Left ventricle myocardium inferior (tissue), 1 donor: ENCODE measurements around the gene KAZN. TPM values are rescaled to one million over a fixed set of nuclear protein-coding genes. Genes with fewer than 3 reads are reported as not detected.

ENCODE experiments used
- DNase-seq: peaks from one replicate; pipeline ENCODE4 v3.0.0-alpha.2; 2020
- H3K27ac ChIP-seq: fragments of 200-600 bp; replicated peaks from 2 replicates; pipeline ENCODE4 v1.8.0; 2021
- H3K27me3 ChIP-seq: fragments of 200-600 bp; 2 replicates; pipeline ENCODE4 v1.8.0; 2021; ENCODE audit warnings: low read depth
- H3K36me3 ChIP-seq: fragments of 200-600 bp; 2 replicates; pipeline ENCODE4 v1.8.0; 2021
- H3K4me1 ChIP-seq: fragments of 200-600 bp; 2 replicates; pipeline ENCODE4 v1.8.0; 2021
- H3K4me3 ChIP-seq: fragments of 200-600 bp; 2 replicates; pipeline ENCODE4 v1.8.0; 2021; ENCODE audit warnings: mild to moderate bottlenecking, moderate library complexity
- H3K9me3 ChIP-seq: fragments of 200-600 bp; replicated peaks from 2 replicates; pipeline ENCODE4 v1.8.0; 2021
- intact Hi-C: fragments of 100-400 bp; cut with micrococcal nuclease; formaldehyde crosslinking; loops from one replicate; pipeline ENCODE4 v1.11.0; 2022
- total RNA-seq: library from RNA; stranded (reverse); fragmentation: NEBNext Ultra II Directional; extraction: Animal tissue kit (Norgen Biotek cat#: 25700); gene quantifications from one replicate; pipeline ENCODE4 v1.2.1, GENCODE V29; 2021
- TF ChIP-seq, protein P1 (sequence below): fragments of 200-600 bp; IDR thresholded peaks from 2 replicates; pipeline ENCODE4 v1.8.0; 2021; ENCODE audit warnings: antibody characterized with exemption, mild to moderate bottlenecking, borderline replicate concordance
- donor health status: DM: no; HTN: yes; CAD: no; lungs with severe emphysema.

Gene KAZN
- total RNA-seq, 1 donor from 2014 or later, result 2.2 TPM

DNA sequence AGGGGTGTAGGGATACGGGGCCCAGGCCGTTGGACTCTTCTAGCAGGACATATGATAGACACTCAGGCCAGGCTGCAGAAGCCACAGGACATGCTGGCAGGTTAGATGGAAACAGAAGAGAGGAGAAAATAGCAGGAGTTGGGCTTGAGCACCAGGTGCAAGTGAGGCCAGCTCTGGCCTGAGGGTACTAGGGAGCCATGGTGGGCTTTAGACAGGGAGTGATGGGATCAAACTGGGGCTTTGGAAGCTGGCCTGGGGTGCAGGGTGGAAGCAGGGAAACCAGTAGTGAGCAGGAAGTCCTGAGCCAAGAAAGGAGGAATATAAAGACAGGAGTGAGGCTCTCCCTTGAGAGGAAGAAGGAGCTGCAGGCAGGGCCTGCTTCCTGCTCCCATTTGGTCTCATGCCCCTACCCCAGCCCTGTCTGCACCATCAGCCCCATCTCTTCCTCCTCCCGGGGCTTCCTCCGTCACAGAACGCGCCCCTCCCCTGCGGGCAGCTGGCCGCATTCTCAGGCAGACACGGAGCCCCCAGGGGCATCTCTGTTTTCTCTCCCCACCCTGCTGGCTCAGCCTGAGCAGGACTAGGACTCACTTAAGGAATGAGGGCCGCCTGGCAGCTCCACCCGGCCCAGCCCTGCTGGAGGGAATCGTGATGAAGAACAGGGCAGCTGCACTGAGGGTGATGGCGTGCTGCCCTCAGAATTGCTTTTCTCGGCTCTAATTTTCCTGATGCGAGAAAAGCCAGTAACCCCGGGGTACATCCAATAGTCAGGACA is 389.5 kb downstream of the KAZN start:
- DNase-seq, result peak; percentile 53
- H3K27me3 ChIP-seq, result no peaks in the 10 kb centered on the region
- H3K9me3 ChIP-seq, result no peaks in the 10 kb centered on the region
- H3K4me1 ChIP-seq, result peaks cover 9% of the 10 kb centered on the region
- H3K27ac ChIP-seq, result no peak overlapping the region
- TF ChIP-seq, protein P1, sequence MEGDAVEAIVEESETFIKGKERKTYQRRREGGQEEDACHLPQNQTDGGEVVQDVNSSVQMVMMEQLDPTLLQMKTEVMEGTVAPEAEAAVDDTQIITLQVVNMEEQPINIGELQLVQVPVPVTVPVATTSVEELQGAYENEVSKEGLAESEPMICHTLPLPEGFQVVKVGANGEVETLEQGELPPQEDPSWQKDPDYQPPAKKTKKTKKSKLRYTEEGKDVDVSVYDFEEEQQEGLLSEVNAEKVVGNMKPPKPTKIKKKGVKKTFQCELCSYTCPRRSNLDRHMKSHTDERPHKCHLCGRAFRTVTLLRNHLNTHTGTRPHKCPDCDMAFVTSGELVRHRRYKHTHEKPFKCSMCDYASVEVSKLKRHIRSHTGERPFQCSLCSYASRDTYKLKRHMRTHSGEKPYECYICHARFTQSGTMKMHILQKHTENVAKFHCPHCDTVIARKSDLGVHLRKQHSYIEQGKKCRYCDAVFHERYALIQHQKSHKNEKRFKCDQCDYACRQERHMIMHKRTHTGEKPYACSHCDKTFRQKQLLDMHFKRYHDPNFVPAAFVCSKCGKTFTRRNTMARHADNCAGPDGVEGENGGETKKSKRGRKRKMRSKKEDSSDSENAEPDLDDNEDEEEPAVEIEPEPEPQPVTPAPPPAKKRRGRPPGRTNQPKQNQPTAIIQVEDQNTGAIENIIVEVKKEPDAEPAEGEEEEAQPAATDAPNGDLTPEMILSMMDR, result no peak
- intact Hi-C loops, result no loop called here
- no peaks in the 10 kb centered on the region for H3K36me3 ChIP-seq
- H3K4me3 ChIP-seq, result no peak overlapping the region

DNA sequence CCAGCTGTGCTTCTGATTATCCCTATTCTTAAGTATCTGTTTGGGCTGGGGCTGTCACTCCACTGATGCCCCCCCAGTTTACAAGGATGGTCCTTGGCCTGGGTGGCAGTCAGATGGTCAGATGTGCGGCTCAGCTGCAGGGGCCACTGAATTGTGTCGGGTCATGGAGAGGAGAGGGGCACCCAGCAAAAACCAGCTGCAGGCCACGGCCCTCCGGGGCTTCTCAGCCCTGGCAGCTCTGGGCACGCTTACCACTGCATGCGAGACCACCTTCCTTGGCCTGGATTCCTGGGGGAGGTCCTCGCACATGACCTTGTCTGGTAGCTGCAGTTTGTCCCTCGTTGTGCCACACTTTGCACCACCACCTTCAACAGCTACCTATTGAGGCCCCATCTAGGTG is 390.2 kb downstream of the KAZN start:
- TF ChIP-seq, protein P1, result no peak
- H3K27ac ChIP-seq, result no peak overlapping the region
- peaks cover 9% of the 10 kb centered on the region for H3K4me1 ChIP-seq
- intact Hi-C loops, result no loop called here
- H3K27me3 ChIP-seq, result no peaks in the 10 kb centered on the region
- no peak for DNase-seq
- H3K4me3 ChIP-seq, result no peak overlapping the region
- no peaks in the 10 kb centered on the region for H3K9me3 ChIP-seq
- H3K36me3 ChIP-seq, result no peaks in the 10 kb centered on the region

DNA sequence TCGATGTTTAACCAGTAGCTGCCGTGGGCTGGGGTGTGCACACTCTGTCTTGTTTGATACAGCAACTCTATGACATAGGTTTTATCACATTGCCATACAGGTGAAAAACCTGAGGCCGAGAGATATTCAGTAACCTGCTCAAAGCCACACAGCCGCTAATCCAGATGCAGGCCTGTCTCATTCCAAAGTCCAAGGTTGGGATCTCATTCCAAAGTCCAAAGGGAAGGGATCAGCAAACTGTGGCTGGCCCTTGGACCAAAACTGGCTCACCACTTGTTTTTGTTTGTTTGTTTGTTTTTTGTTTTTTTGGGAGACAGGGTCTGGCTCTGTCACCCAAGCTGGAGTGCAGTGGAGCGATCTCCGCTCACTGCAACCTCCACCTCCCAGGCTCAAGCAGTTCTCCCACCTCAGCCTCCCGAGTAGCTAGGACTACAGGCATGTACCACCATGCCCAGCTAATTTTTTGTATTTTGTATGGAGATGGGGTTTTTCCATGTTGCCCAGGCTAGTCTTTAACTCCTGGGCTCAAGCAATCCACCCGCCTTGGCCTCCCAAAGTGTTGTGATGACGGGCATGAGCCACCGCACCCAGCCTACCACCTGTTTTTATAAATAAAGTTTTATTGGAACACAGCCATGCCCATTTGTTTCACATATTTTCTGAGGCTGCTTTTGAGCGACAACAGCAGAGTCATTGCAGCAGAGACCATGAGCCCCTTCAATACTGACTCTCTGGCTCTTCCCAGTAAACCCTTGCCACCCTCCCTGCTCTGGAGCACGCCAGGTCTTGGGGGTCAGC is 391.6 kb downstream of the KAZN start:
- intact Hi-C loops, result no loop called here
- no peak for DNase-seq
- TF ChIP-seq, protein P1, result no peak

DNA sequence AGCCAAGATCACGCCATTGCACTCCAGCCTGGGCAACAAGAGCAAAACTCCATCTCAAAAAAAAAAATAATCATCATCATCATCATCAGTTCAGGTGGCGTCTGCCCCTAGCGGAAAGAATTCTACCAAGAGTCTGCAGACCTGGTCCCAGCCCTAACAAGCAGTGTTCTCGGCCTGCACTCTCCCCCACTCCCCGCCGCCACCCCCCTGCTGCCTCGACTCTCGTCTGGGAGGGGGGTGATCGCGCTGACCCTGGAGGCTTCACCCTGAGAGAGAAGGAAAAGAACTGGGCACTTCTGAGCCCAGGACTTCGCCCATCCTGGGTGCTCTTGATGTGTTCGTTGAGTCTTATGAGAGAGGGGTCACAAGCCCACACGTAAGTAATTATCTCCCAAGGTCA is 394.9 kb downstream of the KAZN start:
- TF ChIP-seq, protein P1, result no peak
- Histone ChIP-seq H3K36me3 (no peaks in the 10 kb centered on the region), H3K9me3 (no peaks in the 10 kb centered on the region), H3K4me1 (peaks cover under 1% of the 10 kb centered on the region), H3K4me3 (no peak overlapping the region), H3K27ac (no peak overlapping the region), H3K27me3 (no peaks in the 10 kb centered on the region)
- intact Hi-C loops, result no loop called here
- no peak for DNase-seq

More for the DNA sequence above, 391.6 kb downstream of the KAZN start:
- Histone ChIP-seq H3K4me1 (peaks cover 9% of the 10 kb centered on the region), H3K27ac (no peak overlapping the region), H3K9me3 (no peaks in the 10 kb centered on the region), H3K4me3 (no peak overlapping the region), H3K36me3 (no peaks in the 10 kb centered on the region), H3K27me3 (no peaks in the 10 kb centered on the region)

DNA sequence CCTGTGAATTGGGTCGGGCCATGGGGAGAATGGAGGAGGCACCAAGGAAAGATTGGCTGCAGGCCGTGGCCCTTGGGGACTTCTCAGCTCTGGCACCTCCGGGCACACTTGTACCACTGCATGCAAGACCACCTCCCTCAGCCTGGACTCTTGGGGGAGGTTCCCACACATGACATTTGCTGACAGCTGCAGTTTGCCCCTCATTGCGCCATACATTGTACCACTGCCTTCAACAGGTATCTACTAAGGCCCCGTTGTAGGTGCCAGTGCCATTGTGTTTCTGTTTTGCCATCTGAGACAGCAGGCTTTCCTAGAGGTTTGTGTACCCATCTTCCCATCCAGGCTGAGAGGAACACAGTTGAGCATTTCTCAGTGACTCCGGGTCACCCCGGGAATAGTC is 395.7 kb downstream of the KAZN start:
- no peak for DNase-seq
- H3K27ac ChIP-seq, result no peak overlapping the region
- H3K4me1 ChIP-seq, result no peaks in the 10 kb centered on the region
- H3K9me3 ChIP-seq, result no peaks in the 10 kb centered on the region
- no peaks in the 10 kb centered on the region for H3K36me3 ChIP-seq
- H3K4me3 ChIP-seq, result no peak overlapping the region
- TF ChIP-seq, protein P1, result no peak
- H3K27me3 ChIP-seq, result no peaks in the 10 kb centered on the region
- intact Hi-C loops, result no loop called here
